ENCODE results near the gene NOS1.

Gene NOS1

GRCh38 chr12:117180758-117181467 lies 180.5 kb downstream of the NOS1 start:
- DNase-seq (ENCODE audit: low spot score) (no peak), FAIRE-seq (no peak)

GRCh38 chr12:117178745-117179144 lies 182.7 kb downstream of the NOS1 start:
- DNase-seq (ENCODE audit: low spot score) (no peak), FAIRE-seq (no peak)

GRCh38 chr12:117178301-117178700 lies 183.1 kb downstream of the NOS1 start:
- FAIRE-seq = no peak
- no peak for DNase-seq (ENCODE audit: low spot score)

GRCh38 chr12:117172168-117172567 lies 189.3 kb downstream of the NOS1 start:
- no peak for FAIRE-seq

GRCh38 chr12:117171499-117172162 lies 189.8 kb downstream of the NOS1 start:
- FAIRE-seq (no peak), DNase-seq (ENCODE audit: low spot score) (no peak)

More at GRCh38 chr12:117172168-117172567, 189.3 kb downstream of the NOS1 start:
- DNase-seq (ENCODE audit: low spot score) = no peak

- DNase-seq (ENCODE audit: low spot score) = no peak
- no peak for FAIRE-seq
These were observed 191.9 kb downstream of the NOS1 start for GRCh38 chr12:117169548-117169947.

GRCh38 chr12:117168976-117169375 lies 192.4 kb downstream of the NOS1 start:
- FAIRE-seq (no peak), DNase-seq (ENCODE audit: low spot score) (no peak)

GRCh38 chr12:117167769-117168168 lies 193.7 kb downstream of the NOS1 start:
- no peak for DNase-seq (ENCODE audit: low spot score)
- no peak for FAIRE-seq

- FAIRE-seq (no peak), DNase-seq (ENCODE audit: low spot score) (no peak)
These were observed 195.3 kb downstream of the NOS1 start for GRCh38 chr12:117166107-117166506.

GRCh38 chr12:117165342-117165741 lies 196.1 kb downstream of the NOS1 start:
- no peak for DNase-seq (ENCODE audit: low spot score)
- FAIRE-seq = no peak

GRCh38 chr12:117162633-117163032 lies 198.8 kb downstream of the NOS1 start:
- FAIRE-seq (no peak), DNase-seq (ENCODE audit: low spot score) (no peak)

GRCh38 chr12:117162167-117162539 lies 199.3 kb downstream of the NOS1 start:
- DNase-seq (ENCODE audit: low spot score) (no peak), FAIRE-seq (no peak)

- FAIRE-seq = no peak
- DNase-seq (ENCODE audit: low spot score) = no peak
These were observed 199.8 kb downstream of the NOS1 start for GRCh38 chr12:117161460-117162166.

- FAIRE-seq = no peak
- DNase-seq (ENCODE audit: low spot score) = no peak
These were observed 201.8 kb downstream of the NOS1 start for GRCh38 chr12:117159674-117160073.

- DNase-seq (ENCODE audit: low spot score) (no peak), FAIRE-seq (no peak)
These were observed 202.4 kb downstream of the NOS1 start for GRCh38 chr12:117158911-117159553.

Data from urothelium cell line (cell line).